Measurements from ENCODE around the gene TLL2.

GRCh38 chr10:96541921-96542320, 28.2 kb upstream of the TLL2 start:
- TF ChIP-seq FOXP2 (optimal IDR thresholded peaks at IDR 0.05; ENCODE audit: borderline replicate concordance, extremely low read depth, extremely low read length, insufficient read depth) (no peak), POLR2AphosphoS5 (IDR thresholded peaks at IDR 0.05; ENCODE audit: low read depth, low read length) (no peak)
